ENCODE data around the gene LRRC53.

LRRC53 gene

GRCh38 chr1:74513411-74514300, 1.2 kb upstream of the LRRC53 start:
- Histone ChIP-seq H3K4me1 (ENCODE audit: insufficient read depth, low read length, severe bottlenecking) (no peaks in the 10 kb centered on the region), H4K20me1 (ENCODE audit: insufficient read depth, low read length) (no peaks in the 10 kb centered on the region), H3K4me3 (ENCODE audit: low read depth, low read length, poor library complexity, severe bottlenecking) (no peak overlapping the region), H3K9me2 (ENCODE audit: low read depth, low read length) (no peaks in the 10 kb centered on the region), H3K9me3 (ENCODE audit: low read length) (no peaks in the 10 kb centered on the region), H3F3A (ENCODE audit: insufficient read depth, low read length) (no peaks in the 10 kb centered on the region), H3K9ac (ENCODE audit: low read length) (no peak overlapping the region), H3K4me2 (ENCODE audit: low read length) (no peak overlapping the region), H3K27ac (ENCODE audit: low read depth, low read length, poor library complexity, severe bottlenecking) (no peak overlapping the region), H3K79me2 (ENCODE audit: insufficient read depth, low read length) (no peaks in the 10 kb centered on the region), H2AFZ (ENCODE audit: low read length) (no peak overlapping the region), H3K36me3 (ENCODE audit: insufficient read depth, low read length) (no peaks in the 10 kb centered on the region), H3K27me3 (ENCODE audit: insufficient read depth, low read length) (no peaks in the 10 kb centered on the region)
- no peak for TF ChIP-seq CTCF (IDR thresholded peaks at IDR 0.05; ENCODE audit: low read length)
- no peak for TF ChIP-seq EZH2 (IDR thresholded peaks at IDR 0.05; ENCODE audit: borderline replicate concordance, low read length)

GRCh38 chr1:74508449-74508848, 4.0 kb downstream of the LRRC53 start:
- H3K79me2 ChIP-seq (ENCODE audit: insufficient read depth, low read length) = no peaks in the 10 kb centered on the region
- no peaks in the 10 kb centered on the region for H4K20me1 ChIP-seq (ENCODE audit: insufficient read depth, low read length)
- TF ChIP-seq EZH2 (IDR thresholded peaks at IDR 0.05; ENCODE audit: borderline replicate concordance, low read length) (no peak), CTCF (IDR thresholded peaks at IDR 0.05; ENCODE audit: low read length) (no peak)
- H3F3A ChIP-seq (ENCODE audit: insufficient read depth, low read length) = no peaks in the 10 kb centered on the region
- no peaks in the 10 kb centered on the region for H3K27me3 ChIP-seq (ENCODE audit: insufficient read depth, low read length)
- no peaks in the 10 kb centered on the region for H3K4me1 ChIP-seq (ENCODE audit: insufficient read depth, low read length, severe bottlenecking)
- H3K9me2 ChIP-seq (ENCODE audit: low read depth, low read length) = no peaks in the 10 kb centered on the region
- H3K9me3 ChIP-seq (ENCODE audit: low read length) = no peaks in the 10 kb centered on the region
- no peak overlapping the region for H2AFZ ChIP-seq (ENCODE audit: low read length)
- H3K27ac ChIP-seq (ENCODE audit: low read depth, low read length, poor library complexity, severe bottlenecking) = no peak overlapping the region
- no peaks in the 10 kb centered on the region for H3K36me3 ChIP-seq (ENCODE audit: insufficient read depth, low read length)
- H3K4me3 ChIP-seq (ENCODE audit: low read depth, low read length, poor library complexity, severe bottlenecking) = no peak overlapping the region
- no peak overlapping the region for H3K4me2 ChIP-seq (ENCODE audit: low read length)
- H3K9ac ChIP-seq (ENCODE audit: low read length) = no peak overlapping the region

GRCh38 chr1:74505928-74506710, 6.3 kb downstream of the LRRC53 start:
- H3K4me1 ChIP-seq (ENCODE audit: insufficient read depth, low read length, severe bottlenecking) = no peaks in the 10 kb centered on the region
- no peak overlapping the region for H3K9ac ChIP-seq (ENCODE audit: low read length)
- H3K36me3 ChIP-seq (ENCODE audit: insufficient read depth, low read length) = no peaks in the 10 kb centered on the region

More at GRCh38 chr1:74505928-74506710, 6.3 kb downstream of the LRRC53 start:
- Histone ChIP-seq H3K27me3 (ENCODE audit: insufficient read depth, low read length) (no peaks in the 10 kb centered on the region), H3K9me2 (ENCODE audit: low read depth, low read length) (no peaks in the 10 kb centered on the region), H3F3A (ENCODE audit: insufficient read depth, low read length) (no peaks in the 10 kb centered on the region), H3K27ac (ENCODE audit: low read depth, low read length, poor library complexity, severe bottlenecking) (no peak overlapping the region), H3K9me3 (ENCODE audit: low read length) (no peaks in the 10 kb centered on the region), H3K79me2 (ENCODE audit: insufficient read depth, low read length) (no peaks in the 10 kb centered on the region), H3K4me3 (ENCODE audit: low read depth, low read length, poor library complexity, severe bottlenecking) (no peak overlapping the region), H4K20me1 (ENCODE audit: insufficient read depth, low read length) (no peaks in the 10 kb centered on the region), H3K4me2 (ENCODE audit: low read length) (no peak overlapping the region), H2AFZ (ENCODE audit: low read length) (no peak overlapping the region)
- no peak for TF ChIP-seq EZH2 (IDR thresholded peaks at IDR 0.05; ENCODE audit: borderline replicate concordance, low read length)
